ENCODE results near the gene TP53RK.

- TF ChIP-seq EZH2 (IDR thresholded peaks at IDR 0.05), result no peak
- no peak for TF ChIP-seq CTCF (IDR thresholded peaks at IDR 0.05)
- no peak for TF ChIP-seq EZH2phosphoT487 (IDR thresholded peaks at IDR 0.05)
Observed at GRCh38 chr20:46698788-46699187, 9.5 kb upstream of the TP53RK start.

Data from neural progenitor cell (in vitro differentiated cells).